ENCODE measurements around the gene TPRG1.

TPRG1 gene

GRCh38 chr3:189276444-189277219 lies 104.9 kb downstream of the TPRG1 start:
- H3K4me3 ChIP-seq (ENCODE audit: low read depth, low read length): no peak overlapping the region

- H3K4me3 ChIP-seq (ENCODE audit: low read depth, low read length): no peak overlapping the region
These were observed 105.9 kb downstream of the TPRG1 start for GRCh38 chr3:189277711-189278110.

- H3K4me3 ChIP-seq (ENCODE audit: low read depth, low read length): no peak overlapping the region
These were observed 106.5 kb downstream of the TPRG1 start for GRCh38 chr3:189278221-189278620.

DNA sequence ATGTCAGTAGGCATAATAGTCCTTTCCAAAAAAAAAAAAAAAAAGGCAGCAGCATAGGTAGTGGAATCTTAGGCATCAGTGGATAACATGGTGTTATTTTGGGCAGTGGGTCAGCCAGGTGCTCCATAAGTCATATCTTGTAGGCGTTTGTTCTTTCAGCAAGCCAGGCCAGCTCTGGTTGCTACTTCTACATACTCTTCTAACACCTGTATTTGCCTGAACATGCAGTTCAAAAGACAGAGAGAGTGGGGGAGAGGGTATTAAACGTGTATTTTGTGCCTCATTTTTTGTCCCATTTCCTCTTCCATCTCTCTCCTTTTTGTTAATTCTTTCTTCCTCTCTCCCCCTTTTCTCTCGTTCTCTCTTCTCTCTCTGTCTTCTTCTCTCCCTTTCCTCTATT lies 110.4 kb downstream of the TPRG1 start:
- H3K4me3 ChIP-seq (ENCODE audit: low read depth, low read length): no peak overlapping the region

GRCh38 chr3:189282741-189283140 lies 111.0 kb downstream of the TPRG1 start:
- no peak overlapping the region for H3K4me3 ChIP-seq (ENCODE audit: low read depth, low read length)

DNA sequence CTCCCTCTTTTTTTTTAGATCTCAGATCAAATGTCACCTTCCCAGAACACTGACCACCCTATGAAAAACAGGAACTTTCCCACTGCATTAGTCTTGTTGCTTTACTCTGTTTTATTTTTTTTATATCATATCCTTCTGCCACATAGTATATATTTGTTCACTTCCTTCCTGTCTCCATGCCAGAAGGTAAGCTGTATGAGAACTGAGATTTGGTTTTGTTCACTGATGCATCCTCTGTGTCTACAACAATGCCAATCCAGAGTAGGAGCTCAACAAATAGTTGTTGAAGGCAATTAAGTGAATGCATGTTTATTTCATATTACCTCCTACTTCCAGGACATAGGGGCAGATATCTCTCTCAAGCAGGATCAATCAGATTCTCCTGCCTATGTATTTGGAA lies 114.4 kb downstream of the TPRG1 start:
- no peak overlapping the region for H3K4me3 ChIP-seq (ENCODE audit: low read depth, low read length)

GRCh38 chr3:189286916-189287315 lies 115.1 kb downstream of the TPRG1 start:
- H3K4me3 ChIP-seq (ENCODE audit: low read depth, low read length): no peak overlapping the region

DNA sequence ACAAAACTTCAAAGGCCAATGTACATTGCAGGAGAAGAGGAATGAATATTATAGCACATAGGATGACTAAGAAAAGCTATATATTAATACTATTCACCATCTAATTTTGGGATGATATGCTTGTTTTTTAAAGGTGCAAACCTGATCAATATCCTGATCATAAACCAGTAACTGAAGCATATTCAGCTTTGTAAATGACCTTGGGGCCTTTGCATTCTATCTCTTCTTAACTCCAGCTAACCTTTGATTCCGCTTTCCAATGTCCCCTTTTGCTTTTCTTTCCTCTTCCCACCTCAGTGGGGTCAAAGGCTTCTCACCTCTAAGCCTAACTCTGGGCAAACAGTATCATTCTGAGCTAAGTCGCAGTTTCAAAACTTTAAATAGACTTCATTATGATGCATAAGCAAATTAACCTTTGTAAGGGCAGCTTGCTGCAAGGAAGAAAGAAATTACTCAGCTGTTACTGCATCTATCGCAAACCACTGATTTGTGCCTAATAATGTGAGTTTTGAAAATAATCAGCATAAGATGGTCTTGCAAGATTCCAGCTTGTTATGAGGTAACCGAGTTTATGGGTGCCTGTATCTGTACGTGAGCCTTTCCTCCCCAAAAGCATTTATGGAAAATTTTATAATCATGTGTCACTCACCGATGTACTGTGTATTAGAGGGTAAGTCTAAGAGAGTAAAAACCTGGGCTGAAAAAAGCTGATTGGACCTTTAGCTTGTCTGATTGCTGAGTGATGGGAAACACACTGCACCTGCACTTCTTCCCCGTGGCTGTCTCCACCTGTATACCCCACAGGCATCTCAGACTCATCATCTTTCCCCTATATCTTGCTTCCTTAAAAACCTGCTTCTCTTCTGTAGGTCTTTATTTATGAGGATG lies 116.8 kb downstream of the TPRG1 start:
- no peak overlapping the region for H3K4me3 ChIP-seq (ENCODE audit: low read depth, low read length)

DNA sequence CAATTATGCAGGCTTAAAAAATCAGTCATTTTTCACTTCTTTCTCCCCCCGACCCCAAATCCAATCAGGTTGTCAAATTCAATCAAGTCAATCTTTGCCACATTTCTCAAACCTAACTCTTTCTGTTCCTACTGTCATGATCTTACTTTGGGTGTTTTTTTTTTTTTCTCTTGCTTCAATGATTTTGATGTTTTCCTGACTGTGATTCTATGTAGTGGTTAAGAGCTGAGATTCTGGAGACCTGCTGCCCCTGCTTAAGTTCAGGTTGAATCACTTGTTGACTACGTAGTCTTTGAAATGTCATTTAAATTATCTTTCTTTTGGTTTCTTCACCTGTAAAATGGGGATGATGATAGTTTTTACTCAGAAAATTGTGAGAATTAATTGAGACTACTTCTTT lies 117.5 kb downstream of the TPRG1 start:
- no peak overlapping the region for H3K4me3 ChIP-seq (ENCODE audit: low read depth, low read length)

DNA sequence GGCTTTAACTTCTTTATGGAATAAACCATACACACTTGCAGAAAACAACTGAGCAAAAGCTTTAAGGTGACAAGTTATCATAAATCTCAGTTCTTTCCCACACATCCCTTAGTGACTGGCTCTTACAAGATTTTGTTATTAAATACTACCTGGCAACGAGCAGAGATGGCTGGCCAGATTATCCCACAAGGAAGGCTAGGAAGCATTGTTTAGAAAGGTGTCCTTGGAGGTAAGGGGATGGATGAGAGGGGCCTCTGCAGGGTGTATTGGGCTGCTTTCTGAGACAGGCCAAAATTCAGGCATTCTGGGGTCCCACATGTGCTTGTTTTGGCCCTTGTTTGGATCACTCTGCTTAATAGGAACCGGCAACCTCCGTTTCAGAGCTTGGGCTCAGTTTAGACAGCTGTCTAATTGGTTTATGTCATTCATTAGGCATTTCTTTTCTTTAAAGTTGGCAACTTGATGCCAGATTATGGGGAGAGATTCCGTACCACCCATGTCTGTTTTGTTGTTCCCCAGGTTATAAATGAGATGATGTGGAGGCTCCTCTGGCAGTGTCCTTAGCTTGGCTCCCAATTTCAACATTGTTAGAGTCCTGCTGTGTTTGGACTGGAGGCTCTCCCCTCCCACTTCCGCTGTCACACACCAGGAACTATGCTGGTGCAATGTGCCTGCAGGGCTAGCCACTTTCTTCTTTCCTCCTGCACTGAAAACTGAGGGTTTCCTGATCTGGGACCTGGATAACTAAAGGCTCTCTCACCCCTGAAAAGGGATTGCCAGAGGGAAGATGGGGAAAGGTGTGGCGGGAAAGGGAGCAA lies 121.1 kb downstream of the TPRG1 start:
- H3K4me3 ChIP-seq (ENCODE audit: low read depth, low read length): no peak overlapping the region

GRCh38 chr3:189294649-189295048 lies 122.9 kb downstream of the TPRG1 start:
- H3K4me3 ChIP-seq (ENCODE audit: low read depth, low read length): no peak overlapping the region

DNA sequence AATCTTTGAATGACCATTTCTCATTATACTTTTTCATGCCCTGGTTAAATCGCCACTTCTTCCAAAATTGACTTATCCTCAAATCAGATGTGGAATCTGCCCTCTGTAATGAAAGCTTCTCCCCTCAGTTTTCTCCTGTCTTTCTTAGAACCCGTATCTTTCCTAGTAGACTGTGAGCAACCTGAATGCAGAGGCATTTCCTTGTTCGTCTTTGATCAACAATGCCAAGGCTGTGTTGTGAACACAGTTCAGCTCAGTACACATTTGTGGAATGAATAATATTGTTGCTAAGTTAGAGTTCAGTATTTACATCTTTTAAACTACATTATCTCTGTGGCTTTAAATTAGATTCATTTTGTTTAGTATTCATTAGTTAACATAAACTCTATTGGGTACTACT lies 123.3 kb downstream of the TPRG1 start:
- no peak overlapping the region for H3K4me3 ChIP-seq (ENCODE audit: low read depth, low read length)

GRCh38 chr3:189297932-189298331 lies 126.2 kb downstream of the TPRG1 start:
- H3K4me3 ChIP-seq (ENCODE audit: low read depth, low read length): no peak overlapping the region

GRCh38 chr3:189298469-189299375 lies 127.0 kb downstream of the TPRG1 start:
- H3K4me3 ChIP-seq (ENCODE audit: low read depth, low read length): no peak overlapping the region

DNA sequence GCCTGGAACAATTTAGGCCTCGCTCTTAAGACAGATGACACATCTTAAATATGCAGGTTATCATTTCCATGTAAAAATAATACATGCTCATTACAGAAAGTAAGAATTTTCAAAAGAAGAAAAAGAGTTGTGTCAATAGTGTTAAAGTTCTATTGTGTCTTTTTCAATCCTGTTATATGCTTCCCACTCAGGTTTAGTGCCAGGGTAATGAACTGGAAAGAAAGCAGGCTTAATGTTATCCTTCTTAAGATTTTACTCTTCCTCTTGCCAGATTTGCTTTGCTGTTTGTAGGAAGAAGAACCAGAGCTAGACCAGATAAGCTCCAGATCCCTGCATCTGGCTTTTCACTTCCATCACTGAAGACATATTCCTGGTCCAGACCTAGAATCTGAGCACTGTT lies 128.6 kb downstream of the TPRG1 start:
- H3K4me3 ChIP-seq (ENCODE audit: low read depth, low read length): no peak overlapping the region

DNA sequence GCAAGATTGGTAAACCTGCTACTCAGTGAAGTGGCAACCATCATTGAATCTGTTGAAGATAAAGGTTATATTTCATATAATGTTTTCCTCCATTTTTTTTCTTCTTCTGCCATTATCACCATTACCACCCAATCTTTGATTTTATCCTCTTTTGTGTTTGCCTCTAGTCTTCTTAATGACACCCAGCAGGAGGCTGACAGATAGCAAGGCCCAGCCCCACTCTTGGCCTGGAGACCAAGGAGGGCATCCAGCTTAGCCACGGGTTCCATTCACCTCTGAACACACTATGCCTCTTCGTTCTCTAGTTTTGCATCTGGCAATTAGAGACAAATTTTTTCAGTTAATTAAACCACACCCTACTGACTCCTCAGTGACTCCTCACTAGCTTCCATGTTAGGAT lies 129.7 kb downstream of the TPRG1 start:
- H3K4me3 ChIP-seq (ENCODE audit: low read depth, low read length): no peak overlapping the region

- H3K4me3 ChIP-seq (ENCODE audit: low read depth, low read length): no peak overlapping the region
These were observed 131.8 kb downstream of the TPRG1 start for GRCh38 chr3:189303584-189303983.

GRCh38 chr3:189304465-189305351 lies 132.9 kb downstream of the TPRG1 start:
- no peak overlapping the region for H3K4me3 ChIP-seq (ENCODE audit: low read depth, low read length)

DNA sequence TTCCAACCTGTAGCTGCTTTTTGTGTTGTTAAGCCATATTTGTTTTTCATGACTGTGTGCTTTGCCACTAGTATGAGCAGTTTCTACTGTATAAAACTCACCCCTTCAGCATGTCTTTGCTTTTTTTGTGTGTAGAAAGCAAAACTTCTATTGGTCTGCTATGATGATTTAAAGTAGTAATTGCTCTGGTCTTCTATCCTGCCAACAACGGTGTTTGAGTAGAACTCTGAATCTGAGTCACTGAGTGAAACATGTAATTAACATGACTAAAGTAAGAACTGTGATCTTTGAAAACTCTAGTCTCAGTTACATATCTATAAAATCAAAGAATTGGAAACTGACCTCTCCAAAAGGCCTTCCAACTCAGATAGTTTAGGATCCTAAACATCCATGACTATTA lies 133.6 kb downstream of the TPRG1 start:
- no peak overlapping the region for H3K4me3 ChIP-seq (ENCODE audit: low read depth, low read length)
